ENCODE data around the gene PPFIA4. TPM values are rescaled to one million over a fixed set of nuclear protein-coding genes. Genes with fewer than 3 reads are reported as not detected.

The PPFIA4 gene
- total RNA-seq, 1 donor from 2014 or later = 74.7 TPM

GRCh38 chr1:203077956-203078355 lies 51.7 kb downstream of the PPFIA4 start:
- TF ChIP-seq CTCF (IDR thresholded peaks at IDR 0.05; ENCODE audit: partially characterized antibody, unreplicated experiment) = no peak
- H3K27me3 Mint-ChIP-seq (ENCODE audit: unreplicated experiment) = peaks cover 19% of the 10 kb centered on the region
- H3K9me3 Mint-ChIP-seq (ENCODE audit: unreplicated experiment) = peaks cover 4% of the 10 kb centered on the region
- H3K27ac Mint-ChIP-seq (ENCODE audit: unreplicated experiment) = no peak overlapping the region
- DNase-seq = no peak
- peaks cover 12% of the 10 kb centered on the region for H3K36me3 Mint-ChIP-seq (ENCODE audit: unreplicated experiment)
- peaks cover 8% of the 10 kb centered on the region for H3K4me1 Mint-ChIP-seq (ENCODE audit: low read depth, unreplicated experiment)
- H3K4me3 Mint-ChIP-seq (ENCODE audit: unreplicated experiment) = no peak overlapping the region

- Mint-ChIP-seq H3K9me3 (ENCODE audit: unreplicated experiment) (peaks cover 4% of the 10 kb centered on the region), H3K4me3 (ENCODE audit: unreplicated experiment) (no peak overlapping the region), H3K4me1 (ENCODE audit: low read depth, unreplicated experiment) (peaks cover 8% of the 10 kb centered on the region), H3K27ac (ENCODE audit: unreplicated experiment) (no peak overlapping the region), H3K27me3 (ENCODE audit: unreplicated experiment) (peaks cover 16% of the 10 kb centered on the region), H3K36me3 (ENCODE audit: unreplicated experiment) (peaks cover 7% of the 10 kb centered on the region)
- no peak for DNase-seq
- no peak for TF ChIP-seq CTCF (IDR thresholded peaks at IDR 0.05; ENCODE audit: partially characterized antibody, unreplicated experiment)
Measured at GRCh38 chr1:203078478-203078877, 52.2 kb downstream of the PPFIA4 start.

GRCh38 chr1:203080456-203080855 lies 54.2 kb downstream of the PPFIA4 start:
- Mint-ChIP-seq H3K27me3 (ENCODE audit: unreplicated experiment) (peaks cover 9% of the 10 kb centered on the region), H3K27ac (ENCODE audit: unreplicated experiment) (no peak overlapping the region), H3K4me1 (ENCODE audit: low read depth, unreplicated experiment) (peaks cover 8% of the 10 kb centered on the region), H3K36me3 (ENCODE audit: unreplicated experiment) (peaks cover 5% of the 10 kb centered on the region), H3K9me3 (ENCODE audit: unreplicated experiment) (peaks cover 4% of the 10 kb centered on the region), H3K4me3 (ENCODE audit: unreplicated experiment) (no peak overlapping the region)
- no peak for TF ChIP-seq CTCF (IDR thresholded peaks at IDR 0.05; ENCODE audit: partially characterized antibody, unreplicated experiment)
- DNase-seq = no peak

- no peaks in the 10 kb centered on the region for H3K9me3 Mint-ChIP-seq (ENCODE audit: unreplicated experiment)
- no peak for TF ChIP-seq CTCF (IDR thresholded peaks at IDR 0.05; ENCODE audit: partially characterized antibody, unreplicated experiment)
- peaks cover 7% of the 10 kb centered on the region for H3K27me3 Mint-ChIP-seq (ENCODE audit: unreplicated experiment)
- peaks cover 11% of the 10 kb centered on the region for H3K4me1 Mint-ChIP-seq (ENCODE audit: low read depth, unreplicated experiment)
- H3K36me3 Mint-ChIP-seq (ENCODE audit: unreplicated experiment) = no peaks in the 10 kb centered on the region
- H3K27ac Mint-ChIP-seq (ENCODE audit: unreplicated experiment) = no peak overlapping the region
- no peak for DNase-seq
- no peak overlapping the region for H3K4me3 Mint-ChIP-seq (ENCODE audit: unreplicated experiment)
Measured at GRCh38 chr1:203081465-203082230, 55.4 kb downstream of the PPFIA4 start.

- Mint-ChIP-seq H3K4me1 (ENCODE audit: low read depth, unreplicated experiment) (peaks cover 11% of the 10 kb centered on the region), H3K27me3 (ENCODE audit: unreplicated experiment) (peaks cover 7% of the 10 kb centered on the region), H3K36me3 (ENCODE audit: unreplicated experiment) (no peaks in the 10 kb centered on the region), H3K27ac (ENCODE audit: unreplicated experiment) (no peak overlapping the region), H3K4me3 (ENCODE audit: unreplicated experiment) (no peak overlapping the region), H3K9me3 (ENCODE audit: unreplicated experiment) (no peaks in the 10 kb centered on the region)
- no peak for TF ChIP-seq CTCF (IDR thresholded peaks at IDR 0.05; ENCODE audit: partially characterized antibody, unreplicated experiment)
- no peak for DNase-seq
Measured at GRCh38 chr1:203082231-203082505, 55.9 kb downstream of the PPFIA4 start.

Data from glutamatergic neuron (in vitro differentiated cells).